Activated naive CD4-positive, alpha-beta T cell treated with anti-CD3 and anti-CD28 coated beads, Interleukin-2, amount 10 ng/mL, durations not matched to agents 7 days and 5 days (primary cell): ENCODE data around the gene ACSL6.

Experiments used
- CTCF ChIA-PET: fragments of 350-600 bp; sonication (Branson Sonifier 250); formaldehyde crosslinking; loops from one replicate; lab custom pipeline; 2021; ENCODE audit warnings: antibody characterized with exemption; lab: Charles Lee
- DNase-seq: peaks from one replicate; pipeline ENCODE4 v3.0.0-alpha.2; 2020
- H3K27ac Mint-ChIP-seq: one replicate; pipeline ENCODE4 v1.8.0; 2021; ENCODE audit warnings: mild to moderate bottlenecking, moderate library complexity, mixed read lengths
- H3K27me3 Mint-ChIP-seq: one replicate; pipeline ENCODE4 v1.8.0; 2021; ENCODE audit warnings: mild to moderate bottlenecking, mixed read lengths
- H3K36me3 Mint-ChIP-seq: one replicate; pipeline ENCODE4 v1.8.0; 2021; ENCODE audit warnings: mixed read lengths
- H3K4me1 Mint-ChIP-seq: one replicate; pipeline ENCODE4 v1.8.0; 2021; ENCODE audit warnings: mixed read lengths
- H3K4me3 Mint-ChIP-seq: one replicate; pipeline ENCODE4 v1.8.0; 2021; ENCODE audit warnings: mild to moderate bottlenecking, moderate library complexity, mixed read lengths
- H3K9me3 Mint-ChIP-seq: one replicate; pipeline ENCODE4 v1.8.0; 2021; ENCODE audit warnings: mixed read lengths

The ACSL6 gene

GRCh38 chr5:132054031-132054696, 42.7 kb upstream of the ACSL6 start:
- H3K36me3 Mint-ChIP-seq = no peaks in the 10 kb centered on the region
- no peaks in the 10 kb centered on the region for H3K9me3 Mint-ChIP-seq
- peak; percentile 11 for DNase-seq
- peaks cover 83% of the 10 kb centered on the region for H3K27me3 Mint-ChIP-seq
- no peak overlapping the region for H3K27ac Mint-ChIP-seq
- H3K4me1 Mint-ChIP-seq = peaks cover 39% of the 10 kb centered on the region
- CTCF ChIA-PET = interaction anchor here (1.3 to 1.7 kb wide), 3 partner anchors 9 to 47 kb away, joined by 3 to 8 read pairs (median 6); no protein-coding TSS in a partner anchor
- no peak overlapping the region for H3K4me3 Mint-ChIP-seq

GRCh38 chr5:132053483-132053882, 42.0 kb upstream of the ACSL6 start:
- Mint-ChIP-seq H3K27me3 (peaks cover 76% of the 10 kb centered on the region), H3K4me3 (no peak overlapping the region), H3K27ac (no peak overlapping the region), H3K36me3 (no peaks in the 10 kb centered on the region), H3K4me1 (peaks cover 33% of the 10 kb centered on the region), H3K9me3 (no peaks in the 10 kb centered on the region)
- CTCF ChIA-PET = interaction anchor here (1.6 to 1.7 kb wide), 2 partner anchors 10 to 46 kb away, joined by 6 to 8 read pairs; no protein-coding TSS in a partner anchor
- DNase-seq = peak; percentile 7

- H3K27ac Mint-ChIP-seq = no peak overlapping the region
- H3K36me3 Mint-ChIP-seq = no peaks in the 10 kb centered on the region
- no peak overlapping the region for H3K4me3 Mint-ChIP-seq
- CTCF ChIA-PET = interaction anchor here (1.7 kb wide), 1 partner anchor 11 kb away, joined by 8 read pairs; no protein-coding TSS in a partner anchor
- peaks cover 70% of the 10 kb centered on the region for H3K27me3 Mint-ChIP-seq
- peaks cover 29% of the 10 kb centered on the region for H3K4me1 Mint-ChIP-seq
- DNase-seq = no peak
- no peaks in the 10 kb centered on the region for H3K9me3 Mint-ChIP-seq
Observed at GRCh38 chr5:132052520-132052919, 41.1 kb upstream of the ACSL6 start.

- peaks cover 69% of the 10 kb centered on the region for H3K27me3 Mint-ChIP-seq
- H3K36me3 Mint-ChIP-seq = no peaks in the 10 kb centered on the region
- DNase-seq = no peak
- CTCF ChIA-PET = interaction anchor here (1.0 kb wide), 1 partner anchor 9 kb away, joined by 3 read pairs; no protein-coding TSS in a partner anchor
- no peak overlapping the region for H3K27ac Mint-ChIP-seq
- no peaks in the 10 kb centered on the region for H3K9me3 Mint-ChIP-seq
- peaks cover 13% of the 10 kb centered on the region for H3K4me1 Mint-ChIP-seq
- no peak overlapping the region for H3K4me3 Mint-ChIP-seq
Observed at GRCh38 chr5:132050661-132051552, 39.4 kb upstream of the ACSL6 start.

GRCh38 chr5:132050136-132050535, 38.7 kb upstream of the ACSL6 start:
- Mint-ChIP-seq H3K4me3 (no peak overlapping the region), H3K4me1 (peaks cover 9% of the 10 kb centered on the region), H3K9me3 (no peaks in the 10 kb centered on the region), H3K36me3 (no peaks in the 10 kb centered on the region), H3K27ac (no peak overlapping the region), H3K27me3 (peaks cover 66% of the 10 kb centered on the region)
- peak; percentile 16 for DNase-seq
- CTCF ChIA-PET = interaction anchor here (1.0 kb wide), 1 partner anchor 8 kb away, joined by 3 read pairs; no protein-coding TSS in a partner anchor

GRCh38 chr5:132049559-132049958, 38.1 kb upstream of the ACSL6 start:
- no peaks in the 10 kb centered on the region for H3K36me3 Mint-ChIP-seq
- no peak overlapping the region for H3K4me3 Mint-ChIP-seq
- DNase-seq = peak; percentile 14
- H3K27ac Mint-ChIP-seq = no peak overlapping the region
- CTCF ChIA-PET = interaction anchor here (1.0 kb wide), 1 partner anchor 8 kb away, joined by 3 read pairs; no protein-coding TSS in a partner anchor
- peaks cover 4% of the 10 kb centered on the region for H3K4me1 Mint-ChIP-seq
- peaks cover 65% of the 10 kb centered on the region for H3K27me3 Mint-ChIP-seq
- H3K9me3 Mint-ChIP-seq = no peaks in the 10 kb centered on the region

GRCh38 chr5:132049093-132049492, 37.6 kb upstream of the ACSL6 start:
- H3K4me1 Mint-ChIP-seq = no peaks in the 10 kb centered on the region
- CTCF ChIA-PET = no interaction called here
- H3K4me3 Mint-ChIP-seq = no peak overlapping the region

GRCh38 chr5:132046880-132047299, 35.4 kb upstream of the ACSL6 start:
- Mint-ChIP-seq H3K9me3 (no peaks in the 10 kb centered on the region), H3K27ac (no peak overlapping the region), H3K4me3 (no peak overlapping the region), H3K27me3 (peaks cover 64% of the 10 kb centered on the region), H3K4me1 (no peaks in the 10 kb centered on the region), H3K36me3 (no peaks in the 10 kb centered on the region)
- DNase-seq = no peak
- CTCF ChIA-PET = no interaction called here

More at GRCh38 chr5:132049093-132049492, 37.6 kb upstream of the ACSL6 start:
- H3K27ac Mint-ChIP-seq = no peak overlapping the region
- H3K27me3 Mint-ChIP-seq = peaks cover 63% of the 10 kb centered on the region
- no peaks in the 10 kb centered on the region for H3K36me3 Mint-ChIP-seq
- DNase-seq = no peak
- H3K9me3 Mint-ChIP-seq = no peaks in the 10 kb centered on the region

- Mint-ChIP-seq H3K36me3 (no peaks in the 10 kb centered on the region), H3K4me3 (no peak overlapping the region), H3K27me3 (peaks cover 62% of the 10 kb centered on the region), H3K27ac (no peak overlapping the region), H3K9me3 (no peaks in the 10 kb centered on the region), H3K4me1 (no peaks in the 10 kb centered on the region)
- CTCF ChIA-PET = no interaction called here
- DNase-seq = no peak
Observed at GRCh38 chr5:132044207-132044606, 32.7 kb upstream of the ACSL6 start.

GRCh38 chr5:132037353-132037752, 25.9 kb upstream of the ACSL6 start:
- no peak for DNase-seq
- CTCF ChIA-PET = no interaction called here
- Mint-ChIP-seq H3K27ac (no peak overlapping the region), H3K27me3 (peaks cover 62% of the 10 kb centered on the region), H3K4me3 (no peak overlapping the region), H3K4me1 (no peaks in the 10 kb centered on the region), H3K36me3 (peaks cover 1% of the 10 kb centered on the region), H3K9me3 (peaks cover 12% of the 10 kb centered on the region)

GRCh38 chr5:132033122-132033521, 21.7 kb upstream of the ACSL6 start:
- Mint-ChIP-seq H3K27ac (no peak overlapping the region), H3K36me3 (peaks cover 1% of the 10 kb centered on the region), H3K27me3 (peaks cover 63% of the 10 kb centered on the region), H3K9me3 (peaks cover 12% of the 10 kb centered on the region), H3K4me3 (no peak overlapping the region), H3K4me1 (peaks cover 2% of the 10 kb centered on the region)
- no peak for DNase-seq
- CTCF ChIA-PET = no interaction called here

GRCh38 chr5:132032196-132032595, 20.7 kb upstream of the ACSL6 start:
- no peak overlapping the region for H3K27ac Mint-ChIP-seq
- H3K4me1 Mint-ChIP-seq = peaks cover 2% of the 10 kb centered on the region
- CTCF ChIA-PET = no interaction called here
- DNase-seq = no peak
- H3K27me3 Mint-ChIP-seq = peaks cover 59% of the 10 kb centered on the region
- H3K4me3 Mint-ChIP-seq = no peak overlapping the region
- H3K36me3 Mint-ChIP-seq = peaks cover 1% of the 10 kb centered on the region
- H3K9me3 Mint-ChIP-seq = peaks cover 12% of the 10 kb centered on the region

- no peak for DNase-seq
- no peak overlapping the region for H3K27ac Mint-ChIP-seq
- H3K4me3 Mint-ChIP-seq = no peak overlapping the region
- CTCF ChIA-PET = interaction anchor here (1.1 to 1.8 kb wide), 3 partner anchors 23 to 441 kb away, joined by 4 to 8 read pairs (median 4); no protein-coding TSS in a partner anchor
- H3K27me3 Mint-ChIP-seq = peaks cover 58% of the 10 kb centered on the region
- H3K36me3 Mint-ChIP-seq = peaks cover 1% of the 10 kb centered on the region
- peaks cover 12% of the 10 kb centered on the region for H3K9me3 Mint-ChIP-seq
- peaks cover 2% of the 10 kb centered on the region for H3K4me1 Mint-ChIP-seq
Observed at GRCh38 chr5:132030610-132031009, 19.2 kb upstream of the ACSL6 start.
